HepG2 (cell line): ENCODE results near the gene SLC6A16.

Experiments used
- CAMTA2 ChIP-seq: sonication (generic); formaldehyde crosslinking; IDR thresholded peaks from 2 replicates; pipeline ENCODE4 v1.4.0; 2020; ENCODE audit warnings: mild to moderate bottlenecking, missing genetic modification reagents, borderline replicate concordance
- CHD2 ChIP-seq: IDR thresholded peaks from 2 replicates; pipeline ENCODE4 v1.6.1; 2011; ENCODE audit warnings: low read depth, low read length, improper control_type of control experiment
- DDIT3 ChIP-seq: sonication (generic); formaldehyde crosslinking; IDR thresholded peaks from 2 replicates; pipeline ENCODE4 v1.4.0; 2020; ENCODE audit warnings: mild to moderate bottlenecking, missing genetic modification reagents
- ELK4 ChIP-seq: sonication (generic); formaldehyde crosslinking; IDR thresholded peaks from 2 replicates; pipeline ENCODE4 v1.9.0; 2021; ENCODE audit warnings: missing genetic modification reagents, borderline replicate concordance
- EZH2 ChIP-seq: conservative IDR thresholded peaks from 2 replicates; pipeline ENCODE4 v1.6.1; 2012; ENCODE audit warnings: mild to moderate bottlenecking, low read depth, low read length, moderate library complexity
- HDAC6 ChIP-seq: fragments of 200-600 bp; sonication (generic); IDR thresholded peaks from 2 replicates; pipeline ENCODE4 v1.7.0; 2017; ENCODE audit warnings: mild to moderate bottlenecking, antibody characterized with exemption, low read length, low read depth
- ZNF318 ChIP-seq: sonication (generic); formaldehyde crosslinking; IDR thresholded peaks from 2 replicates; pipeline ENCODE4 v1.4.0; 2020; ENCODE audit warnings: mild to moderate bottlenecking, missing genetic modification reagents
- ZNF747 ChIP-seq: sonication (generic); formaldehyde crosslinking; IDR thresholded peaks from 2 replicates; pipeline ENCODE4 v1.8.1; 2023; ENCODE audit warnings: missing genetic modification reagents, mild to moderate bottlenecking, borderline replicate concordance

- TF ChIP-seq HDAC6 (no peak), EZH2 (no peak), DDIT3 (CRISPR knock-in tag) (no peak), CAMTA2 (no peak), ZNF747 (CRISPR knock-in tag) (no peak), CHD2 (no peak), ZNF318 (no peak), ELK4 (CRISPR knock-in tag) (no peak)
Measured at GRCh38 chr19:49249933-49250332, 75.1 kb downstream of the SLC6A16 start.
